IMR-90 (cell line): Measurements from ENCODE around the gene BCS1L. TPM values are rescaled to one million over a fixed set of nuclear protein-coding genes. Genes with fewer than 3 reads are reported as not detected.

Experiments used
- polyA plus RNA-seq, 3 experiments: library from polyadenylated mRNA; depleted of rRNA; stranded (reverse); fragments of >200 nt; gene quantifications; 2 replicates each; pipeline ENCODE4 v1.2.3, GENCODE V29; 2012; ENCODE audit warnings: low replicate concordance in 1 of 3
- total RNA-seq: library from RNA; depleted of rRNA; stranded (reverse); fragments of >200 nt; gene quantifications from 2 replicates; pipeline ENCODE4 v1.2.3, GENCODE V29; 2012; rRNA removed

Gene BCS1L
- total and polyA plus RNA-seq, 2 of the 4 experiments (the other 2 are of a cell fraction) = 39.1 to 56.7 TPM

Other genes starting within 250 kb of the BCS1L start
- not detected in 2 replicates for gene VIL1, start 240.6 kb upstream of the BCS1L start, total RNA-seq
- not detected in 2 replicates for gene VIL1, start 240.6 kb upstream of the BCS1L start, polyA plus RNA-seq (2012; rRNA removed)
- 6.5 and 7.5 TPM in 2 replicates for gene USP37, start 91.3 kb upstream of the BCS1L start, total RNA-seq
- gene USP37, start 91.3 kb upstream of the BCS1L start, polyA plus RNA-seq (2012; rRNA removed) = 1.2 and 1.6 TPM in 2 replicates
- 70.5 and 71.0 TPM in 2 replicates for gene CNOT9, start 90.8 kb upstream of the BCS1L start, total RNA-seq
- 33.1 and 35.2 TPM in 2 replicates for gene CNOT9, start 90.8 kb upstream of the BCS1L start, polyA plus RNA-seq (2012; rRNA removed)
- 1.4 and 2.0 TPM in 2 replicates for gene PLCD4, start 51.8 kb upstream of the BCS1L start, total RNA-seq
- 1.5 and 1.9 TPM in 2 replicates for gene PLCD4, start 51.8 kb upstream of the BCS1L start, polyA plus RNA-seq (2012; rRNA removed)
- gene ZNF142, start 60 bp upstream of the BCS1L start, total RNA-seq = 3.3 and 4.3 TPM in 2 replicates
- gene ZNF142, start 60 bp upstream of the BCS1L start, polyA plus RNA-seq (2012; rRNA removed) = 9.7 and 12.1 TPM in 2 replicates
- 54.4 and 56.5 TPM in 2 replicates for gene RNF25, start 12.3 kb downstream of the BCS1L start, total RNA-seq
- 78.0 and 78.1 TPM in 2 replicates for gene RNF25, start 12.3 kb downstream of the BCS1L start, polyA plus RNA-seq (2012; rRNA removed)
- 15.3 and 17.6 TPM in 2 replicates for gene STK36, start 12.4 kb downstream of the BCS1L start, total RNA-seq
- gene STK36, start 12.4 kb downstream of the BCS1L start, polyA plus RNA-seq (2012; rRNA removed) = 40.8 and 44.5 TPM in 2 replicates
- 8.3 and 9.0 TPM in 2 replicates for gene TTLL4, start 51.2 kb downstream of the BCS1L start, total RNA-seq
- 22.8 and 22.9 TPM in 2 replicates for gene TTLL4, start 51.2 kb downstream of the BCS1L start, polyA plus RNA-seq (2012; rRNA removed)
- 4.2 and 5.2 TPM in 2 replicates for gene CYP27A1, start 122.5 kb downstream of the BCS1L start, total RNA-seq
- gene CYP27A1, start 122.5 kb downstream of the BCS1L start, polyA plus RNA-seq (2012; rRNA removed) = 4.5 and 5.3 TPM in 2 replicates
- not detected in 2 replicates for gene PRKAG3, start 172.1 kb downstream of the BCS1L start, total RNA-seq
- gene PRKAG3, start 172.1 kb downstream of the BCS1L start, polyA plus RNA-seq (2012; rRNA removed) = not detected in 2 replicates
- gene WNT6, start 200.1 kb downstream of the BCS1L start, total RNA-seq = not detected in 2 replicates
- not detected in 2 replicates for gene WNT6, start 200.1 kb downstream of the BCS1L start, polyA plus RNA-seq (2012; rRNA removed)
- gene WNT10A, start 221.2 kb downstream of the BCS1L start, total RNA-seq = not detected in 2 replicates
- not detected in 2 replicates for gene WNT10A, start 221.2 kb downstream of the BCS1L start, polyA plus RNA-seq (2012; rRNA removed)